Fibroblast of gingiva (primary cell): Measurements from ENCODE around the gene ZNF536.
"Not testable (repeated sequence)": the region's sequence is repeated elsewhere in the genome, so short reads cannot be mapped to it uniquely, and the experiment has no call there.

ENCODE experiments used
- DNase-seq: peaks from one replicate; pipeline ENCODE4 v3.0.0-alpha.2; 2011; ENCODE audit warnings: low read depth

The ZNF536 gene

DNA sequence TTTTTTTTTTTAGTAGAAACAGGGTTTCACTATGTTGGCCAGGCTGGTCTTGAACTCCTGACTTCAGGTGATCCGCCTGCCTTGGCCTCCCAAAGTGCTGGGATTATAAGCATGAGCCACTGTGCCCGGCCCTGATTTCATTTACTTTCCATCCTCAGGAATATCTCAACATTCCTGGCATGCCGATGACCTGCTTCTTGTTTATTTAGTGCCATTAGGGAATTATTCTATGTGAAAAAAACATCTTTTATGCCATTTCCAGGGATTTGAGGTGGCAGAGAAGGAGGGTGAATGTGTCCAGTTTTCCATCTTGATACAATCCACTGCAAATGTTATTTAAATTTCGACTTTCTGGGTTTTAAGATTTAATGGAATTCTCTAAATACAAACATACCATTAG, 45.0 kb downstream of the ZNF536 start:
- DNase-seq: not testable (repeated sequence)

DNA sequence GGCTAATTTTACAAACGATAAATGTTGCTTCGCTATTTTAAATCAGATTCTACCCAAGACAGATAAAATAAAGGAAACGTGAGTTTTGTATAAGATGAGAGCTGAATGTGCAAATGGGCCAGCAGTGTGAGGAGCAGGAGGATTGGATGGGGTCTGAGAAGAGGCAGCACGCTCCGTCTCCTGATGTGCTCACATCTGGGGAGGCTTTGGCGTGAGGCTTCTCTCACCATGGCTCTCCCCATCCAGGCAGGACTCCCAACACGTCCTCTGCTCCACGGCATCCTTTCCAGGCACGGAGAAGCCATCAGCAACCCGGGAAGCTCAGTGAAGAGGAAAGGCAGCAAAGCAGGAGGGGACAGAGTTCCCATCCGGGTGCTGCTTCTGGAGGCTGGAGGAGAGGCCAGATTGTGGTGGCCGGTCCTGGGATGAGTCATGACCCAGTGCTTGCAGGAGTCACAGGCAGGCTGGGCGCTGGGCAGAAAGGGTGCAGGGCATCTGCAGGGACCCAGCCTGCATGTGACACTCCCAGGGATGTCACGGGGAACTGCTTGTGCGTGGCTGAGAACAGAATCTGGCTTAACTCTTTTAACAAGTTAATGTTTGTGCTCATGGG, 47.5 kb downstream of the ZNF536 start:
- no peak for DNase-seq

DNA sequence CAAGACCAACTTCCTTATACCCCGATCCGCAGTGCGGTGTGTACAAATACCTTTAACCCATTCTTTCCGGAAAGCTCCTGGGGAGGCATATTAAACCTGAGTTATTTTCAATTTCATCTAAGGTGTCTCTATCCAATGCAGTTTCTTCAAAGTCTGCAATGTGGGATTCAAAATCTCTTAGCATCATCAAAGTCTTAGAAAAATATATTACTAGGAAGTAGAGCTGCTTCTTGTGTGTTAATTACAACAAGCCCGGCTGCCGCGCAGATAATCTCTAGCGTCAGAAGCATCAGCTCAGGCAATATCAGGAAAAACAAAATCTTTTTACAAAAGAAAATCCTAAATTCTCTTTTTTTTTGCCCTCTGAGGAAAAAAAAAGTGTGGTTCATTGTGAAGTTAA, 48.1 kb downstream of the ZNF536 start:
- DNase-seq: no peak

DNA sequence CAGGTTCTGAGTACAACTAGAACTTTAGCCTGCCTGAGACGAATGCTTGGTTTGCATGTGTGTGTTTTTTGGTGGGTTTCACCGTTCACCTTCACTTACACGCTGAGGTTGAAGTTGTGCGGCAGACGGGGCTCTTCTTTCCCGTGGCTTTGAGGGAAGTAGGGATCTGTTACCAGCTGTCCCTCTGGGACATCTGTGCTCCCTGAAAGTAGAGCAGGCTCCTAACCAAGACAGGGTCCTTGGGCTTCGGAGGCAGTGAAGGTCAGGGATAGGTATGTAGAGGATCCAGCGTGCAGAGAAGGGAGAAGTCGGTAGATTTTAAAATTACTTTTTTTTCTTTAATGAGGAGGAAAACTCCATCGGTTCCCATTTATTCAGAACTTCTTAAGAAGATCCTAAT, 48.7 kb downstream of the ZNF536 start:
- DNase-seq: no peak

DNA sequence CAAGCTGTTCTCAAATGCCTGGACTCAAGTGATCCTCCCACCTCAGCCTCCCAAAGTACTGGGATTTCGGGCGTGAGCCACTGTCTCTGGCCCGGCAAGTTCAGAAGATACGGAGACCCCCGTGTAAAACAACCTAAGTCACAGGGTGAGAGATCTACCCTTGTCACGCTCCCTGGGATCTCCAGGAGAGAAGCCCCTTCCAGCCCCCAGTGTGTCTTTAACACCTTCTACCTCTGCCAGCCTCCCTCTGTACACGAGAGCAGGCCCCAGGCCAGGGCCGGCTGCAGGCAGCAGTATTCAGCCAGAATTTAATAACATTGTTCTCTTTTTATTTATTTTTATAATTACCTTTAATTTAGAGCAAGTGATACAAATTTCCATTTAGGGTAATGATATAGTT, 49.4 kb downstream of the ZNF536 start:
- DNase-seq: no peak

DNA sequence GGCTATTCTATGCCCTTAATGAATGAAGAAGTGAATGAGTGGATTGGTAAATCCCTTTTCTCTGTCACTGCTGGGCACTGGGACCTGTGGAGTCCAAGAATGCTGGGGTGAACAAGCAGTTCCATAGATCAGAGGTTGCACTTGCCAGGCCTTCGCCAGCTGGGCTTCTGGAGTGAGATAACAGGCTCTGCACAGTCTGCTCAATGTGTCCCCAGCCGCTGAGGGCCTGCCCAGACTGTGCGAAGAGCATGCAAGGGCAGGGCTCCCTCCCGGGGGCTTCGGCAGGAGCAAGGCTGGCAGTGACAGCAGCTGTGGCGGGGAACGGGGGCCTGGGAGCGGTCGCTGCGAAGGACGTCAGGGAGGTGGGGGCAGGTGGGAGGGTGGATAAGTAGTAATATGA, 51.3 kb downstream of the ZNF536 start:
- DNase-seq: no peak

DNA sequence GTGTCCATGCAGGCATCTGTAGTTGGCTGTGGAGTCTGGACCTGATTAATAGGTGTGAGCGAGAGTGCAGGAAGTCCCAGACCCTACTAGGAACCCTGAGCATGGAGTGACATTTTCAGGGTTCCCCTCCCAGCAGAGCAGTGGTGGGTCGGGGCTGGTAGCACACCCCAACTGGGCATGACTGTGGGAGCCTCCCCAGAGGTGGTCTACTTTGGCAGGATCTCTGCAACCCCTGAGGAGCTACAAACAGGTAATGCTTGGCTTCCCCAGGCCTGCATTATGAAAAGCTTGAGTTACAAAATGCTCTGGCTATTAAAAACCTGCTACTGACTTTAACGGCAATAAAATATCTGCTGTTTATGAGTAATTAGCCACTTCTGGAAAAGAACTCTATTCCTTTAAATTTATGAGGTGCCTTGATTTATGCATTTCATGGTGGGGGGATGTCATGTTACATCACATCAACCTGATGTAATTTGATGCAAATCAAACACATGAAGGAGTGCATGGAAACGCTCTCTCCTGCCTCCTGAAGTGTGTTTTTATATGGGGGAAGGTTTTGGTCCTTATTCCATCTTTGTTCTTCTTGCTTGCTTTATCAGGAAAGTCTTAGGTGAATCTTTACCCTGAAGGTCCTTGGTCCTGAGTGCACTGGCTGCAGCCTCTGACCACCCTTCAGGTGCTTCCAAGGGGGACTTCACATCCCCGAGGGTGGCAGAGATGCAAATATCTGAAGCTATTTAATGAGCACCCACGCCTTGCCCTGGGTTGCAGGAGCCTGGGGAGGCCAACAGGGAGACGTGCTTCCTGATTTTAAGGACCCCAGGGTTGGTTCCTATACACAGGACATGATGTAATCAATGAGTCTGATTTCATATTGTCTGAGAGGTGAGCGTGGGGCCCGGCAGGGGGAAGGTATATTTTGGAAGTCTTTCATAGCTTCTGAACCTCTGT, 54.0 kb downstream of the ZNF536 start:
- DNase-seq: no peak

DNA sequence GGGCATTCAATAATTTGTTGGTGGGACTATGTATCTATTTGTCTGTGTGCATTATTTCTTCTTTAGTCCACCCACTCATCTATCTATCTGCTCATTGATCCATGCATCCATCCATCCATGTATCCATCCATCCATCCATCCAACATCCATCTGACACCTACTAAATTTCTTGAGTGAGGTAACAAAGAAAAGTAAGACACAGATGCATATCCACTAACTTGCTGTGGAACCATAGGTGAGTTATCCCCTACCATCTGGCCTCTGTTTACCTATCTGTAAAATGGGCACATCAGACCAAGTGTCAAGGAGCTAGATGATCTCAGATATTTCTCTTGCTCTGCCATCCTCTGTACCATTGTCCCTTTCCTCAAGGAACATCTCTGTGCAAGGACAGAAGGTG, 54.7 kb downstream of the ZNF536 start:
- DNase-seq: no peak

DNA sequence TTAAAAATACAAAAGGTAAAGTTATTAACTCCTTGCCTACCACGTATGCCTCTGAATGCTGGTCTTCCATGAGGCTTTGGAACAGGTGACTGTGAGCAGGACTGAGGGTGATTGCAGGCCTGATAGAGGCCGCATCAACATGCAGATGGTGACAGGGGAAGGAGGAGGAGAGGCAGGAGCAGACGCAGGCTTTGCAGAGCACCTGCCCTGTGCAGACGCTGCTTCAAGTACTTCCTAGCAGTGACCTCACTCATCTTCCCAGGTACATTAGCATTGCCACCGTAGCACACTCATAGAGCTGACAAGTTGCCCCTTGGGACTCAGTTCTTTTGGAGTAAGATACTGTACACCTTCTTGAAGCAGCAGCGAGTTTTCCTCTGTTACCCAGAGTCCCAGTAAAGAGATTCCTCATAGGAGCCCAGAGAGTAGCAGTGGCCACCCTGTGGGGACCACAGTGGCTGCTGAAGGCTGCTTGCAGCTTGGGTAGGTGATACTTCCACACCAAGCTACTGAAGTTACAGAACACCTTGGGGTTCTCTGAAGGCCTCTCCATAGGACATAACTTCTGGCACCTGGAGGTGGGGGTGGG, 56.0 kb downstream of the ZNF536 start:
- no peak for DNase-seq

DNA sequence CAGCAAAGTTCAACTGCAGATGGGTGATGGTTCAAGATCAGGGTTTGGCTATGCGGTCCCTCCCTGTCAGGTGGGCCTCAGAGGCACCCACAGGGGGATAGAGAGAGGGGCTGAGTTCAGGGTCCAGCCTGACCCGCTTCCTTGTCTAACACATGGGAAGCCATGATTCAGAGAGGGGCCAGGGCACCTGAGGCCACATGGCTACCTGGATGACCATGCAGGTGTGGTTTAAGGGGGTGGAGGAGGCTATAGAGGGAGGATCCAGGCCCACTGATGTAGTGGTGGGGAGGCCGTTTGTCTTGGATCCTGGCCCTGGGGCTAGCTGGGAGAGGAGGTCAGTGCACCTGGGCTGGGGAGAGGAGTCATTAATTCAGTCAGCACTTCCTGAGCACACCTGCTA, 56.7 kb downstream of the ZNF536 start:
- no peak for DNase-seq

DNA sequence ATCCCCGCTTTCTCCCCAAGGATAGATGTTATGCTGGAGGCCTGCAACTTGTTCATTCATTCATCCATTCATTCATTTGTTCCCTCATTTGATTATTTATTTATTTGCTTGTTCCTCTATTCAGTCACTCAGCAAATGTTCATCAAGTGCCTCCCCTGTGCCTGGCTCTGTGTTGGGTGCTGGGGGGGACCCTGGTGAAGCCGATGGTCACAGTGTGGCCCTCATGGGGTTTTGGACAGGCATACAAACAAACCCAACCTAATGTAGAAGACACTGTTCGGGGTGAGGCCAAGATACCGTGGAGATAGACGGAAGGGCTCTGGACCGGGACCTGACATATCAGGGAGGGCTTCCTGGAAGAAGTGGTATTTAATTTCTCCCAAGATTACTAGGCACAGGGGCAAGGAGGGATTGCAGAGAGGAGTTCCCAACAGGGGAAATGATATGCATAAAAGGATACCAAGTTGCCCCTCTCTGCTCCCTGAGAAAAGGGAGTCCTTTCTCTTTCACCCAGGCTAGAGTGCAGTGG, 58.1 kb downstream of the ZNF536 start:
- no peak for DNase-seq

DNA sequence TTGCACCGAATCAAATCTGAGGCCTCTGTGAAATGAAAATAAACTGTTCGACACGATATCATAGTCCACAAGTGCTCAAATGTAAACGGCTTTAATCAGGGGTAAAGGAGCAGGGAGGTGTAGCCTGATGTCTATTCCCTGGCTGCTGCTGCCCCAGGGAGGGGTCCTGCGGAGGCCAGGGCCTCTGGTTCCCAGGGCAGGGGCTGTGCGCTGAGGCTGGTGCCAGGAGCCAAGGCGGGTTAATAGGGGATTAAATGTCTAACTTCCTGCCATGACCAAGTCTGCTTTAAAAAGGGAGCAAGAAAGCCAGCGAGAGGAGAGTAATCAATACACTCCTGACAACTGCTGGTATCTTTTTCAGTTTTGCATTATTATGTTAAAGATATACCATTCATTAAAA, 59.4 kb downstream of the ZNF536 start:
- no peak for DNase-seq

DNA sequence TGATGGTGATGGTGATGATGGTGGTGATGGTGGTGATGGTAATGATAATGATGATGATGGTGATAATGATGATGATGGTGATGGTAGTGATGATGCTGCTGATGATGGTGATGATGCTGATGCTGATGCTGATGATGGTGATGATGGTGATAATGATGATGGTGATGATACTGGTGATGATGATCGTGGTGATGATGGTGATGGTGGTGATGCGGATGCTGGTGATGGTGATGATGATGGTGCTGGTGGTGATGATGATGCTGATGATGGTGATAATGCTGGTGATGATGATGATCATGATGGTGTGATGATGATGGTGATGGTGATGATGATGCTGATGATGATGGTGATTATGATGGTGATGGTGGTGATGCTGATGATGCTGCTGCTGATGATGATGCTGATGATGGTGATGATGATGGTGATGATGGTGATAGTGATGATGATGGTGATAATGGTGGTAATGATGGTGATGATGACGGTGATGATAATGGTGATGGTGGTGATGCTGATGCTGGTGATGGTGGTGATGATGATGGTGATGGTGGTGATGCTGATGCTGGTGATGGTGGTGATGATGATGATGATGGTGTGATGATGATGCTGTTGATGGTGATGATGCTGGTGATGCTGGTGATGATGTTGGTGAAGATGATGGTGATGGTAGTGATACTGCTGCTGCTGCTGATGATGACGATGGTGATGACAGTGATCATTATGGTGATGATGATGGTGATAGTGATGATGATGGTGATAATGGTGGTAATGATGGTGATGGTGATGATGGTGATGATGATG, 62.8 kb downstream of the ZNF536 start:
- no peak for DNase-seq

DNA sequence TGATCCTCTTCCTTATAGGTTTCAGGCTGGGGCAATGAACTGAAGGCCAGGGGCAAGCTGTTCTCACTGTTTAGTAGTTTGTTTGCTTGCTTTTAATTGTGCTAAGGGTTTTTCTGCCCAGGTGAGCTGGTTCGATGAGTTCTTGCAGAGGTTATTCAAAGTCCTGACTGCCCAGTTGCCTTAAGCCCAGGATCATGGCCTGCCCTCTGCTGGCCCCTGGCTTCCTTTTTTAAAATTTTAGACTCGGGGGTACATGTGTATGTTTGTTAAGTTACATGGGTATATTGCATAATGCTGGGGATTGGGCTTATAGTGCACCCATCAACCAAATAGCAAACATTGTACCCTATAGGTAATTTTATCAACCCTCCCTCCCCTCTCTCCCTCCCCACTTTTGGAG, 65.7 kb downstream of the ZNF536 start:
- DNase-seq: no peak

DNA sequence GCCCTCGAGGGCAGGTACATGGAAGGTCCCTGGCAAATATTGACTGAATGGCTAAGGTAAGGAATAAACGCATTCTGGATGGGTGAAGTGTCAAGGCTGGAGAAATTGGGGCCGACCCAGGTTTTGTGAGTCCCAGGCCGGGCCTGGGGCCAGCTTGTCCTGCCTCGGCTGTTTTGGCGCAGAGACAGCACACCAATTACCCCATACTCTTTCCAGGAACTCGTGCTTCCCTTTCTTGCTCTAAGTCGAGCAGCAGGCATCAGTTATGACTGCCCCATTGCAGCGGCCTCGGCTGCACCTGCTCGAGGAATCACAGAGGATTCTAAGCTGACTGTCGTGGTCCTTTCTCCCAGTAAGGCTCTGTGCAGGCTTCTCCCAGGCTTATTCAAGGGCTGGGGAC, 67.1 kb downstream of the ZNF536 start:
- DNase-seq: no peak

DNA sequence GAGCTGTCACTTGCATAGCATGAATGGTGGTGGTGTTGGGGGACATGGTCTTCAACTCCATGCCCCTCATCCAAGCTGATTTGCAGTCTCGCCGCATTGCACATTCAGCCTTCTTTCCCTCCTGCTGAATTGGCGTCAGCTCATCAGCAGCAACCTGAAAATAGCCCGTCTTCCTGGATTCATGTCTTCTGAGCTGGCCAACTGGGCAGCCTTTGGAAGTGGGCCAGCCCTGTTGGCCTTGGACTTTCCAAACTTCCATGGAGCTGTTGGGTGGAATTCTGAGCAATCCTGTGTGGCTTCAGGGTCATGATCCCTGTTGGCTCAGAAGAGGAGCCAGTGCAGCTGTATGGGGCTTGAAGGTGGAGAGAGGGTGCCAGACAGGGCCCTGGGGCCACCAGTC, 68.8 kb downstream of the ZNF536 start:
- no peak for DNase-seq

DNA sequence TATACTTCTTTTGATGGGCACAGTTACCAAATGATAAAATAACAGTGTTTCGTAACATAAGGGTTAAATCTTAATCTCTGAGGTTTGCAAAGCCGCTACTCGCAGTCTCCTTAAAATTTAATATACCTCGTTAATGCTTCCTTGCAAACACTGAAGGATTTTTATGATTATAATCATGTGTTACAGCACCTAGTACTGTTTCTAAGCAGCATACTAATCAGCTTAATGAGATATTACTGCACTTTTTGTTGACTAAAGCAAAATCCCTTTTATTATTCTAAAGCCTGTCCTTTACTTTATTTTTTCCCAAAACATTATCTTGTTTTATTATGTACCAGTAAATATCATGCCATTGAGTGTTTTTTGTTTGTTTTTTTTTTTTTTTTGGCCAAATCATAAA, 70.5 kb downstream of the ZNF536 start:
- no peak for DNase-seq

DNA sequence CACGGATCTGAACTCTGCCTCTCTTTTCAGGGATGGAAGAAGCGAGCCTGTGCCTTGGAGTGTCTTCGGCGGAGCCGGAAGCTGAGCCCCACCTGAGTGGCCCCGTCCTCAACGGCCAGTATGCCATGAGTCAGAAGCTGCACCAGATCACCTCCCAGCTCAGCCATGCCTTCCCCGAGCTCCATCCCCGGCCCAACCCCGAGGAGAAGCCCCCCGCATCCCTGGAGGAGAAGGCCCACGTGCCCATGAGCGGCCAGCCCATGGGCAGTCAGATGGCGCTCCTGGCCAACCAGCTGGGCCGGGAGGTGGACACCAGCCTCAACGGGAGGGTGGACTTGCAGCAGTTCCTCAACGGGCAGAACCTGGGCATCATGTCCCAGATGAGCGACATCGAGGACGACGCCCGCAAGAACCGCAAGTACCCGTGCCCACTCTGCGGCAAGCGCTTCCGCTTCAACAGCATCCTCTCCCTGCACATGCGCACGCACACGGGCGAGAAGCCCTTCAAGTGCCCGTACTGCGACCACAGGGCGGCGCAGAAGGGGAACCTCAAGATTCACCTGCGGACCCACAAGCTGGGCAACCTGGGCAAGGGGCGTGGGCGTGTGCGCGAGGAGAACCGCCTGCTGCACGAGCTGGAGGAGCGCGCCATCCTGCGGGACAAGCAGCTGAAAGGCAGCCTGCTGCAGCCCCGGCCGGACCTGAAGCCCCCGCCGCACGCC, 71.5 kb downstream of the ZNF536 start:
- DNase-seq: no peak

DNA sequence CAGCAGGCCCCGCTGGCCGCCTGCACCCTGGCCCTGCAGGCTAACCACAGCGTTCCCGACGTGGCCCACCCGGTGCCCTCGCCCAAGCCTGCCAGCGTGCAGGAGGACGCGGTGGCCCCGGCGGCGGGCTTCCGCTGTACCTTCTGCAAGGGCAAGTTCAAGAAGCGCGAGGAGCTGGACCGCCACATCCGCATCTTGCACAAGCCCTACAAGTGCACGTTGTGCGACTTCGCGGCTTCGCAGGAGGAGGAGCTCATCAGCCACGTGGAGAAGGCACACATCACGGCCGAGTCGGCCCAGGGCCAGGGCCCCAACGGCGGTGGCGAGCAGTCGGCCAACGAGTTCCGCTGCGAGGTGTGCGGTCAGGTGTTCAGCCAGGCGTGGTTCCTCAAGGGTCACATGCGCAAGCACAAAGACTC, 72.1 kb downstream of the ZNF536 start:
- DNase-seq: no peak

DNA sequence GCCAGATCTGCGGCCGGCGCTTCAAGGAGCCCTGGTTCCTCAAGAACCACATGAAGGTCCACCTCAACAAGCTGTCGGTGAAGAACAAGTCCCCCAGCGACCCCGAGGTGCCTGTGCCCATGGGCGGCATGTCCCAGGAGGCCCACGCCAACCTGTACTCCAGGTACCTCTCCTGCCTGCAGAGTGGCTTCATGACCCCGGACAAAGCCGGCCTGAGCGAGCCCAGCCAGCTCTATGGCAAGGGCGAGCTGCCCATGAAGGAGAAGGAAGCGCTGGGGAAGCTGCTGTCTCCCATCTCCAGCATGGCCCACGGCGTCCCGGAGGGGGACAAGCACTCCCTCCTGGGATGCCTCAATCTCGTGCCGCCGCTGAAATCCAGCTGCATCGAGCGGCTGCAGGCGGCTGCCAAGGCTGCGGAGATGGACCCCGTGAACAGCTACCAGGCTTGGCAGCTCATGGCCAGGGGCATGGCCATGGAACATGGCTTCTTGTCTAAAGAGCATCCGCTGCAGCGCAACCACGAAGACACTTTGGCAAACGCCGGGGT, 72.6 kb downstream of the ZNF536 start:
- DNase-seq: no peak

DNA sequence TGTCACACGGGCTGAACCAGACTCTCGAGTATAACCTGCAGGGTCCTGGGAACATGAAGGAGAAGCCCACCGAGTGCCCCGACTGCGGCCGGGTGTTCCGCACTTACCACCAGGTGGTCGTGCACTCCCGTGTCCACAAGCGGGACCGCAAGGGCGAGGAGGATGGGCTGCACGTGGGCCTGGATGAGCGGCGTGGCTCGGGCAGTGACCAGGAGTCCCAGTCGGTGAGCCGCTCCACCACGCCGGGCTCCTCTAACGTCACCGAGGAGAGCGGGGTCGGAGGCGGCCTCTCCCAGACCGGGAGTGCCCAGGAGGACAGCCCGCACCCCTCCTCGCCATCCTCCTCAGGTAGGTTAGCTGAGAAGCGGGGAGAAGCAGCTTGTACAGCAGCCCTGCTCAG, 73.2 kb downstream of the ZNF536 start:
- DNase-seq: no peak
